Measurements from ENCODE around the gene SLC30A1.
"Not testable (repeated sequence)": the region's sequence is repeated elsewhere in the genome, so short reads cannot be mapped to it uniquely, and the experiment has no call there.

The SLC30A1 gene

GRCh38 chr1:211578640-211579439 lies at the start of gene SLC30A1:
TSS of gene SLC30A1 (minus strand) at chr1:211579161. CDS start at chr1:211578612, 549 bp downstream.
- DNase-seq (ENCODE audit: low read depth) = peak; percentile 100

- no peak for DNase-seq (ENCODE audit: low read depth)
These were observed 49.5 kb upstream of the SLC30A1 start for GRCh38 chr1:211628417-211628816.

- DNase-seq (ENCODE audit: low read depth) = no peak
These were observed 48.3 kb upstream of the SLC30A1 start for GRCh38 chr1:211627259-211627658.

DNA sequence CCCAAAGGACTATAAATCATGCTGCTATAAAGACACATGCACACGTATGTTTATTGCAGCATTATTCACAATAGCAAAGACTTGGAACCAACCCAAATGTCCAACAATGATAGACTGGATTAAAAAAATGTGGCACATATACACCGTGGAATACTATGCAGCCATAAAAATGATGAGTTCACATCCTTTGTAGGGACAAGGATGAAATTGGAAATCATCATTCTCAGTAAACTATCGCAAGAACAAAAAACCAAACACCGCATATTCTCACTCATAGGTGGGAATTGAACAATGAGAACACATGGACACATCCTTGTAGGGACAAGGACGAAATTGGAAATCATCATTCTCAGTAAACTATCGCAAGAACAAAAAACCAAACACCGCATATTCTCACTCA lies 46.9 kb upstream of the SLC30A1 start:
- not testable (repeated sequence) for DNase-seq (ENCODE audit: low read depth)

- DNase-seq (ENCODE audit: low read depth) = no peak
These were observed 46.1 kb upstream of the SLC30A1 start for GRCh38 chr1:211625040-211625439.

GRCh38 chr1:211623515-211623914 lies 44.6 kb upstream of the SLC30A1 start:
- DNase-seq (ENCODE audit: low read depth) = no peak

DNA sequence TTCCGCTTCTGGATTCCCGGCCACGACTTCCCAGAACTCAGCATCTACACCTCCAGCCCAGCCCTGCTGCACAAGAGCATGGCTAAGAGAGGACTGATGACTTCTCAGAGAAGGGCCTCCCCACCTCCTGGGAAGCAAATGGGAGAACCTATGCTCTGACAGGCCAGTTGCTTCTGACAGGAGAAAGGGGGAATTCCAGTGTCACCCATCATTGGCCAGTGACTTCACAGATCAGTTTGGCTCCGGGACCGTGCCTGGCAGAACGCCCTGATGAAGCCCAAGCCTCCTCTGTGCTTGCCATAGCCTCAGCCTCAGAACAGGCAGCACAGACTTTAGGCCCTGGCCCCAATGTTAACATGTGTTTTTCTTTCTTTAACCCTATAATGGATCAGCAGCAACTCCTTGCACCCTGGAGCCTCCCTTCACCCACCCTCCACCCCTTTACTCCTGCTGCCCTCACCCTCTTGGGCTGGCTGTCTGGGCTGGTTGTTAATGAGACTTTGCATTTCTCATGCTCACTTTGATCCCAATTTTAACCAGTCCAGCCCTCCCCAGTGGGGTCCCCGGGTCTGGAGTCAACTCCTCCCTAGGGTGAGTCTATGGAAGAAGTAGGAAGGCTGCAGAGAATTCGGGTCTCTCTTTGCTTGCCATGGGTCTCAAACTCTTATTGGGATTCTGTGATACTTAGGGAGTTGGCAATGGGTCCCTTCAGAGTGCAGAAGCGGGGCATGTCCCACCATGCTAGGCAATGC lies 42.7 kb upstream of the SLC30A1 start:
- DNase-seq (ENCODE audit: low read depth) = no peak

DNA sequence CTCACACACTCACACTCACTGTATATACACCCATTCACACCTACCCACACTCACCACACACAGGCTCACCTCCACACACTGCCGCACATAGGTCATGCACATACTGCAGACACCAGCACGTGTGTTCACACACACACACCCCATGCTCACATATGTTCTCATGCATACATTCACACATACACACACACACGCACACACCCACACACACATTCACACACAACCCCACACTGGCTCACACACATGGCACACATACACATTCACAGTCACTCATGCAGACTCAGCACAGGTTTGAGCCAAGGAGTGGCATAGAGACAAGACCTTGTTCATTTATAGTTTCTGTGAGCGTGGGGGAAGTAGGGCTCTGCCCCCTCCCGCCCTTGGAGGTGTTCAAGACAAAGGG lies 41.1 kb upstream of the SLC30A1 start:
- no peak for DNase-seq (ENCODE audit: low read depth)

GRCh38 chr1:211619033-211619996 lies 40.4 kb upstream of the SLC30A1 start:
- DNase-seq (ENCODE audit: low read depth) = no peak

DNA sequence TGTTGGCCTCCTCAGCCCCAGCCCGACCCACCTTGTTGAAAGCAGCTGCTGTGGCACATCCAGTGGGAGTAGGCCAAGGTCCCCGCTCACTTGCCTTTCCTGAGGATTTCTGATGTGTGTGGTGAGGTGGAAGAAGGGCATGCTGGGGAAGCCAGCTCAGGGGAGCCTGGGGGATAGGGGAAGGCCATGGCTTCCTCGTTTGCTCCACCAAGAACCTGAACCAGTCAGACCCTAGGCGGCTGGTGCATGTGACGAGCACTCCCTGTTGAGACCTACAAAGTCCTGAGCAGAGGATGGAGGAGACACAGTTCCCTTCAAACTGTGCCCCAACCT lies 38.0 kb upstream of the SLC30A1 start:
- DNase-seq (ENCODE audit: low read depth) = no peak

DNA sequence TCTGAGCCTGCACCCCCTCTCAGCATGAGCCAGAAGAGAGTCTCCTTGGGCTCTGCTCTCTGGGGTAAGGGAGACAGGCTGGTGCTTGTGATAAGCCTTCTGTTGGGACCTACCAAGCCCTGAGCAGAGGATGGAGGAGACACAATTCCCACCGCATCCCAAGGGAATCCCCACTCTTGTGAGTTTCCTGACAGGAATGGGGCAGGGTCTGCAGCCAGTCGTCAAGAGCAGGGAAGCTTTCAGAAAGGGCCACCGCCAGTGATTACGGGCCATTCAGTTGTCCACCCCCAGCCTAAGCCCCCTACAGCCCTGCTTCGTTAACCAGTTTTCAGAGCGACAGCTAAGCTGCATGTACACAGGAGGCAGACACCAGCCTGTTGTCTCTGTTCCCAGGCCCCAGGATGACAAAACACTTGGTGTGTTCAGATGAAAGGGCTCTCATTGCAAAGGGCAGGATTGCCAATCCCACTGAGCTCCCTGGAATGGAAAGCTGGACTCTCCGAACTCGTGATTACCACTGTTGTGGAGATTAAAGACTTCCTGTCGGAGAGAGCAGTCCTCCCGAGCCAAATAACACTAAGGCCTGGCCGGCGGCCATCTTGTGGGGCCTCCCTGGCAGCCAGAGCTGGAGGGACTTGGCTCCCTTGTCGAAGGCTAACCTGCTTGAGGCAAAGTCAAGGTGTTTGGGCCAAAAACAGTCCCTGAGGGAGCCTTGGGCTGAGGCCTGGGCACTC lies 37.4 kb upstream of the SLC30A1 start:
- DNase-seq (ENCODE audit: low read depth) = no peak

- DNase-seq (ENCODE audit: low read depth) = no peak
These were observed 35.7 kb upstream of the SLC30A1 start for GRCh38 chr1:211614615-211615014.

- no peak for DNase-seq (ENCODE audit: low read depth)
These were observed 35.0 kb upstream of the SLC30A1 start for GRCh38 chr1:211613951-211614350.

- no peak for DNase-seq (ENCODE audit: low read depth)
These were observed 34.4 kb upstream of the SLC30A1 start for GRCh38 chr1:211613108-211613947.

DNA sequence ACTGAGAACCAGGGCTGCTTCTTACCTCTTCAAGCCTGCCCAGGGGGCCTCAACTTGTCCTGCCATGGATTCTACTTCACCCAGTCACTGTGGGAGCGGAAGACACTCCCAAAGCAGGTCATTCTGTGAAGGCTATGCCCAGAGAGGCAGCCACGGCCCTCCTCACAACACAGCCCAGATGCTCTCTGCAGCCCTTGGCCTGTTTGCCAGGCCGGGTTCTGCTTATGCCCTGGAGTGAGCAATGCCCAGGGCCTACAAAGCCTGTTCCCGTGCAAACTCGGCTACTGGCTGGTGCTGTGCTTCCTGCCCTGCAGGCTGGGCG lies 33.8 kb upstream of the SLC30A1 start:
- no peak for DNase-seq (ENCODE audit: low read depth)

- DNase-seq (ENCODE audit: low read depth) = no peak
These were observed 32.9 kb upstream of the SLC30A1 start for GRCh38 chr1:211611818-211612217.

- no peak for DNase-seq (ENCODE audit: low read depth)
These were observed 32.0 kb upstream of the SLC30A1 start for GRCh38 chr1:211610779-211611556.

DNA sequence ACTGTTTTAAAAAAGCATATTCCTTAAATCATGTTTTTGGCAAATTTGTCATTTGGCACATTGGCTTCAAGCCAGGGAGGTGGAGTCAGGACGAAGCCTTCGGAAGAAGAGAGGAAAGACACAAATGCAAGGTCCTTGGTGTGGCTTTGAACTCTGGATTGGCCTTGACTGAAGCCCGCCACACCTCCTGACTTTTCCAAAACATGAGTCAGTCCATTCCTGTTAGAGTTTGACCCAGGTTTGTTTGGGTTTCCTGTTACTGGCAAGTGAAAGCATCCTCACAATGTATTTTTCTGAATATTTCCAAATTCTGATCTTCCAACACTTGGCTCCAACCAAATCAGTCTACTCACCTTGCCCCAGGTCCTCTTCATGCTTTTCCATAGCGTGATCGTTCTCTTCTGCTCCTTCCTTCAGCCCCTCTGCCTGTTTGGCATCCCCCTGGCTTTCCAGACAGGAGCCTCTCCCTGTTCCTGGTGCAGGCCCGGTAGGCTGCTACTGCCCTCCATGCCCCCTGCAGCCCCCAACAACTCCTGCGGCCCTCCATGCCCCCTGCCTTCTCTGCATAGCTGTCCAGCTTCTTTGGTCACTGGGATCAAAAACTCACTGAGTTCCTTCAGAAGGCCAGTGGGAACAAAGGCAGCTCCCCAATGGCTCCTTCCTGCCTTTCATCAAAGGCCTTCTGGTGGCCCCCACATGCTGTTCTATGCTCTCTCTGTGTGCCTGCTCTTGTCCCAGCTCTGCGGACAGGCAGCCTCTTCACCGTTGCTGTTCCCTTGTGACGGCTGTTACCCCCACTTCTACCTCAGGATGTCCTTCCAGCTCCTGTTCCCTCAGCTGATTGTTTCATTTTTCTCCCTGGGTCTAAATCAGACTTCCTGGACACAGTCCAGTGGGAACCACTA lies 30.4 kb upstream of the SLC30A1 start:
- no peak for DNase-seq (ENCODE audit: low read depth)

Data from activated gamma-delta T cell treated with anti-CD3 and anti-CD28 coated beads, Interleukin-2, amount 50 U/mL, for 16 hours (primary cell).